Fibroblast of skin of left quadriceps (primary cell): ENCODE data around the gene ANTKMT.
"Not testable (repeated sequence)": the region's sequence is repeated elsewhere in the genome, so short reads cannot be mapped to it uniquely, and the experiment has no call there.

ENCODE experiments used
- DNase-seq, 2 experiments: peaks; one replicate each; pipeline ENCODE4 v3.0.0-alpha.2; 2013; ENCODE audit warnings: low read depth in 2 of 2

Gene ANTKMT

DNA sequence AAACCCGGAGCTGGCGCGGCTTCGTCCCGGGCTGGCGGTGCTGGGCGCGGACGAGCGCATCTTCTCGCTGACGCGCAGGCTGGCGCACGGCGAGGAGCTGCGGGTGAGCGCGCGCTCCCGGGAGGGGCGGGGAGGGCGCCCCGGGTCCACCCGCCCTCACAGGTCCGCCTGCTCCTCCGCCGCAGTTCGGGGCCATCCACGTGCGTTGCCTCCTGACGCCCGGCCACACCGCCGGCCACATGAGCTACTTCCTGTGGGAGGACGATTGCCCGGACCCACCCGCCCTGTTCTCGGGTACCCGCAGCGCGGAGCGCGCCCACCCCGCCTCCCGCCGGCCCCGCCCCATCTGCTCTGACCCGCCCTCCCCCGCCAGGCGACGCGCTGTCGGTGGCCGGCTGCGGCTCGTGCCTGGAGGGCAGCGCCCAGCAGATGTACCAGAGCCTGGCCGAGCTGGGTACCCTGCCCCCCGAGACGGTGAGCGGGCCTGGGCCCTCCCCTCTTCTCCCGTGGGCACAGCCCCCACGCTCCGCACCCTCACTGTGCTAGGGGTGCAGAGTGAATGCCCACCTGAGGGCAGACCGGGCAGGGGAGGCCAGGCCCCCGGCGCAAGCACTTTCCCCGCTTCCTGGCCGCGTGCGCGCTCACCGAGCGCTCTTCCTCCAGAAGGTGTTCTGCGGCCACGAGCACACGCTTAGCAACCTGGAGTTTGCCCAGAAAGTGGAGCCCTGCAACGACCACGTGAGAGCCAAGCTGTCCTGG is 7.4 kb downstream of the ANTKMT start:
- DNase-seq = no peak

- no peak for DNase-seq
Observed at GRCh38 chr16:728890-729744, 8.2 kb downstream of the ANTKMT start.

DNA sequence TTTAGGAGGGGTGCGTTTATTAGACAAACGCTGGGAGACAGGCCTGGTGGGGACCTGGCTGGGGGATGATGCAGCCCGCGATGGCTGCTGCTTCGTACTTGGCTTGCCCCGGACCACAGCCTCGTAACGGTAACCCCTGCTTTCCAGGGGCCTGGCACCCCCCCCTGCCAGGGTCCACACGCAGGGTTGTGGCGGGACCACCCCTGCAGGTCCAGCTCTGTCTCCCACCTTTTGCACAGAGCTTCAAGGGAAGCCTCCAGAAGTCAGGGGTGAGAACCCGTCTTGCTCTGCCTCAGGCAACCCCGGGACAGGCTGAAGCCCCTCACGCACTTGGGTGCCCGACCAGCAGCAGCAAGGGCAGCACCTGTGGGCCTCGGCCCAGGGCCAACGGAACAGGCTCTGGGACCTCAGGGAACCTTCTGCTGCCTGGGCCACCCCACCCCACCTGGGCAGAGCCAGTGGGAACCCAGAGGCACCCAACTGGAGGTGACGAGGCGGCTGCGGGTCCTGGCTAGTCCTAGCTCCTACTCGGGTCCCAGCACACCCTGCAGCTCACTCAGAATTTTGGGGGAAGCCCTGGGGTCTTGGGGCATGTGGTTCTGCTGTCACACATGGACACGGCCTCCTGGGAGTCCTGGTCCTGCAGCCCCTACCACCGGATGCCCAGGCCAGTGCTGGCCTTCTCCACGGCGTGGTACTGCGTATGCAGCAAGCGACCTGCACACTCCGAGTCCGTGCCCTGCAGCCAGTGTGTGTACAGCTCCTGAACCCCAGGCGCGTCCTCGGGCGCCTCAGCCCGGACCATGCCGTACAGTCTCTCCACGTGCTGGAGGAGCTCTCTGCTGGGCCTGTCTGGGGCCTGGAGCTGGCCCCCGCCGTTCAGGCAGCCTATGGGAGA is 9.1 kb downstream of the ANTKMT start:
- DNase-seq = no peak

DNA sequence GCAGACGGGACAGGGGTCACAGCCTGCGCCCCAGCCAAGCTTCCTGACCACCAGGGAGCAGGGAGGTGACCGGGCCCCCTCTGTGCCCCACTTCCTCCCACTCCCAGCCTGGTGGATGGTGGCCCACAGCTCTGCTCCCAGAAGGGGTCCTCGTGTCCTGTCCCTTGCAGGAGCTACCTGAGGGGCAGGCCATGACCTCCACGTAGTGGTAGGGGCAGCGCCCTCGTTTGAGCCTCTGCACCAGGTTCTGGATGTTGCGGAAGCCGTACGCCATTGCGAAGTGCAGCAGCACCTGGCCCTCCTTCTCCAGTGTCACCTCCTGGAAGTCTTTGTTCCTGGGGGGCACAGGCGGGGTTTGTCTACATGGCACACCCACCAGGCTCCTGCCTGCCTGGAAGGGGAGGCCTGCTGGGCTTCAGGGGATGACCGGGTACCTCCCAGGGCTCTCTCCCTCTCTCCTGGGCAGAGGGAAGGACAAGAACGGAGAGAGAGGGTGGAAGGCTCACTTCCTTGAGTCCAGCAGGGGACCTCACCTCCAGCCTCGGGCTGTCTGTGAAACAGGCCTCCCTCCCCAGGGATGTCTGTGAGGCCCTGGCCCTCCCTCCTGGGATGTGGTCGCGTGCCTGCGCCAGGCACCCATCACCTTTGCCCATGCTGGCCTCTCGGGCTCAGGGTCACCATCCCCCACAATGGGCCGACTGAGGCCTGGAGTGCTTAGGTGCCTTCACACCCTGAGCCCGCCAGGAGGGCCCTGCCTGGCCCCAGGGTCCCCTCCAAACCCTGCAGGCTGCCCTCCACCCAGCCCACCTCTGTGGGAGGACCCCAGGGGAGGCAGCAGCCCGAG is 9.9 kb downstream of the ANTKMT start:
- DNase-seq = no peak

DNA sequence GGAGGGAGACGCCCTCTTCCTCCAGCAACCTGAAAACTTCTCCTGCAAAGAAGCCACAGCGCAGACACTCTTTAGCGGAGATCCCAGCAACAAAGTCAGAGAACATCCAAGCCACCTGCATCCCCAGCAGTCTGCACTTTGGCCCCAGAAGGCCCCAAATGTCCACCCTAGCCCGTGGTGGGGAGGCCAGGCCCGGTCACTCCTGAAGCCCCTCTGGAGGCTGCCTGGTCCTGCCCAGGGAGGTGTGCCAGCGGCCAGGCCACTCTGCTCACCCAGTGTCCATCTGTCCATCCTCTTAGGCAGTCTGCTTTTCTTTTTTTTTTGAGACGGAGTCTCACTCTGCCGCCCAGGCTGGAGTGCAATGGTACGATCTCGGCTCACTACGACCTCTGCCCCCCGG is 11.4 kb downstream of the ANTKMT start:
- DNase-seq = no peak

DNA sequence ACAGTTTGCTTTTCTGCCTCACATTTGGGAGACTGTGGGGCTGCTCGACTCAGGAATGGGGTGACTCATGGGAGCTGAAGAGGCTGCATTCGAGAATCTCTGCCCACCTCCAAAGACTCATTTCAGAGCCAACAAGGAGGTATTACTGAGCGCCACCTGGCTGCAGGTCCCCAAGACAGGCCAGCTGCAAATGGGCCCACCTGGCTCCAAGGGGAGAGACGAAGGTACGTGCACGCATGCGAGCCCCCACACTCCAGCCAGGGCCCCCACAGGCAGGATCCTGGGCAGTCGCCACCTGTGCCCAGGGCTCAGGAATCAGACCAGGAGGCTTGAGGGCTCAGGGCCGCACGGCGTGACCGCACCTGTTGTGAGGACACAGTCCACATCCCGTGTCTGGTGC is 12.0 kb downstream of the ANTKMT start:
- DNase-seq = no peak

GRCh38 chr16:733382-734207 is 12.6 kb downstream of the ANTKMT start:
- DNase-seq = no peak

- DNase-seq = no peak
Observed at GRCh38 chr16:734208-734980, 13.4 kb downstream of the ANTKMT start.

DNA sequence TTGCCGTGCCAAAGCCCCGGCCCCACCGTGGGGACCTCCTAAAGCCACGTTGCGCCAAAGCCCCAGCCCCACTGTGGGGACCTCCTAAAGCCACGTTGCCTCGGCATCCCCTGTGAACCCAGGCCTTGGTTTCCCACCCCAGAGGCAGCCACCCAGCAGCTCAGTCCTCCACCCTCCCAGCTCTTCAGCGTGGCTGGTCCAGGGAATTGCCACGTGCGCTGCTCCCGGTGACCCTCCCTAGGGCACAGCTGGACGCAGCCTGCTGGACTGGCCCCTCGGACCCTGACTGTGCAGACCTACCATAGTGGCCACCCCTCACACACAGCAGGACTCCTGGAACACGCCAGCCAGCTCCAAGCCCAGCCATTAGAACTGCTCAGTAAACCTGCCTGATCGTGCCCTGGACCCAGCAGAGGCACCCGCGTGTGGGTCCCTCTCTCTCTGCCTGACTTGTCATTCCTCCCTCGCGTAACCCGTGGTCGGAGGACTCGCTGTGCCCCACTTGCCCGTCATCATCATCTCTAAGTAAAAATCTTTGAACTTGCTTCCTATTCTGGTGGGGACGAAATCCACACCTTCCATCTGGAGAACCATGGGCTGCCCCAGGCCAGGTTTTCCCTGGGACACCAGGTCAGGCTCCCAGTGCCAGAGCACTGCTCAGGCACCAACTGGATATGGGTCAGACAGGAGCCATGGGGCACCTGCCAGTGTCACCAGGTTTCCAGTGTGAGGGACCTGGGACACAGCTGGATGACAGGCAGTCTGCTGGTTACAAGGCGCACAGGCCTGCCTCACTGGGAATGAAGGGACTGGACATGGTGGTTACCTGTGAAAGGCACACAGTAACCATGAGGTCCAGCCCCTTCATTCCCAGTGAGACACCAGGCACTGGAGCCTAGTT is 14.3 kb downstream of the ANTKMT start:
- DNase-seq = no peak

DNA sequence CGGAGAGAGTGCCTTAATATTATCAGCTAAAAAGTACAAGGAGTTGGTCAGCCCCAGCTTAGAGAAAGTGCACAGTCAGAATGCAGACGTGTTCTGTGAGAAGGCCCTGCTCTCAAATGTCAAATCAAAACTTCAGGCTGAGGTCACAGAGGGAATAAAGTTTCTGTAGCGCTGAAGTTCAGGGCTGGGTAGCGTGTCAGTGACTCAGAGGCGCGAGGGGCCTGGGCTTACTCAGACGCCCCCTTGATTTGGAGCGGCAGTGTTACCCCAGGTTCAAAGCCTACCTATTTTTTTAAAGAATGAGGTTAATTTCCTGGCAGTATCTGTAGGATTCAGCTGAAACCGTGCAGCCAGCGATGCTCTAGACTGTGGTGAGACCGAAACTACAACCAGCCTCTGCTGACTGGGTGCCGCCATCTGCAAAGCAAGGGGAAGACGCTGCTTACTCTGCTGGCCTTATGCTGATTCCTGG is 15.1 kb downstream of the ANTKMT start:
- DNase-seq = no peak

DNA sequence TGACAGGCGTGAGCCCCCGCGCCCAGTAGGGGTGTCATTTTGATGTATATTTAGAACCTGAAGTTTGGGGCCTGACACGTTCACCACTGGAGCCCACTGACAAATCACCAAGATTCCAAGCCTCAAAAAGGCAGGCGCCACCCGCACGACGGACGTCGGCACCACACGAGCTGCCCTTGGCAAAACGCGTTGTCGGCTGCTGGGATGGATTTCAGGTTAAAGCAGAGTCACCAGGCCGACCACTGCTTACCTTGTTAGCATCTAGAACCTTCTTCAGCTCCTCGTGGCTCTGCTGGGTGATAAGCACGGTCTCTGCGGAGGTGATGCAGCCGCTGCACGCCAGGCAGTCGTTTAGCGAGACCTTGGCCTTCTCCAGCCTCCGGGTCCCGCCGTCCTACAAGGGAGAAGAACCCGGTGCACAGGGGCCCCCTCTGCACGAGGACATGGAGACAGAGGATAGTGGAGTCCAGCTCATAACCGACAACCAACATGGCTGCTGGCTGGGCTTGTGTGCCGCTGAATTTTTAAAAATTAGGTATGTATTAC is 16.1 kb downstream of the ANTKMT start:
- no peak for DNase-seq

GRCh38 chr16:739560-740458 is 18.9 kb downstream of the ANTKMT start:
- no peak for DNase-seq

GRCh38 chr16:740459-740763 is 19.5 kb downstream of the ANTKMT start:
- no peak for DNase-seq

GRCh38 chr16:740764-741505 is 20.0 kb downstream of the ANTKMT start, which contains the start of gene CIAO3:
Gene CIAO3, minus strand, starts transcription at chr16:740997. Its CDS starts 12 bp downstream, at chr16:740985.
- DNase-seq = peak; percentile 68 to 73

GRCh38 chr16:741986-742629 is 21.2 kb downstream of the ANTKMT start:
- DNase-seq = no peak

DNA sequence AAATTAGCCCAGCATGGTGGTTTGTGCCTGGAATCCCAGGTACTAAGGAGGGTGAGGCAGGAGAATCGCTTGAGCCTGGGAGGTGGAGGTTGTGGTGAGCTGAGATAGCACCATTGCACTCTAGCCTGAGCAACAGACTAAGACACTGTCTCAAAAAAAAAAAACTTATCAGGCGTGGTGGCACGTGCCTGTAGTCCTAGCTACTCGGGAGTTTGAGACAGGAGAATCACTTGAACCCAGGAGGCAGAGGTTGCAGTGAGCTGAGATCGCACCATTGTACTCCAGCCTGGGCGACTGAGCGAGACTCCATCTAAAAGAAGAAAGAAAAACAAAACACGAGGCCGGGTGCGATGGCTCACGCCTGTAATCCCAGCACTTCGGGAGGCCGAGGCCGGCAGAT is 21.9 kb downstream of the ANTKMT start:
- DNase-seq = not testable (repeated sequence)
